Activated effector memory CD4-positive, alpha-beta T cell treated with anti-CD3 and anti-CD28 coated beads, Interleukin-2, amount 50 U/mL, for 16 hours (primary cell): ENCODE results near the gene PDGFD.
"Not testable (repeated sequence)": the region's sequence is repeated elsewhere in the genome, so short reads cannot be mapped to it uniquely, and the experiment has no call there.

Experiments
- DNase-seq: peaks from one replicate; pipeline ENCODE4 v3.0.0-alpha.2; 2020

Gene PDGFD

DNA sequence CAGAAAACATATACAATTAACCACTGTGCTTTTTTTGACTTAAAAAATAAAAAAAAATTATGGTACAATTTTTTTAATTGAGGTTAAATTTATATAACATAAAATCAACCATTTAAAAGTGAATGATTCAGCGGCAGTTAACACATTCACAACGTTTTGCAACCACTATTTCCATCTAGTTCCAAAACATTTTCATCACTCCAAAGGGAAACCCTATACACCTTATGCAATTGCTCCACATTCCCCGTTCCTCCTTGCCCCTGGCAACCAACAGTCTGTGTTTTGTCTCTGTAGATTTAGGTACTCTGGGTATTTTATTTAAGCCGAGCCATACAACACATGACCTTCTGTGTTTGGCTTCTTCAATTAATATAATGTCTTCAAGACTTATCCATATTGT is 112.2 kb downstream of the PDGFD start:
- DNase-seq, result no peak

GRCh38 chr11:104049116-104049515 is 114.8 kb downstream of the PDGFD start:
- DNase-seq, result no peak

GRCh38 chr11:104046858-104047257 is 117.1 kb downstream of the PDGFD start:
- DNase-seq, result not testable (repeated sequence)

DNA sequence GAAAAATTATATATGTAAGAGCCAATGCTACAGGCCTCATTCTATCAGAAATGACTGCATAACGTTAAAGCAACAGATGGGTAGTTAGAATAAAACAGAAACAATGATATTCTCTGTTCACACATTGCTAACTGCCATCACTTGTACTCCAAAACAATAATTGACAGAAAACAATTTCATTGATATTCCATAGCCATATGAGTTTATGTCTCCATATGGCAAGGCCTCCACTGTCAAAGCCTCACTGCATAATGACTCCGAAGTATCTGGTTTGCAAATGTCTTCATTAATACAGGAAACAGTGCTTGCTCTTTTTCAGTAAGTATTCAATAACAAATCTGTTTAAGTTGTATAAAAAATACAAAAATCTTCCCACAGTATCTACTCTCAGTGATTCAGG is 117.6 kb downstream of the PDGFD start:
- no peak for DNase-seq

GRCh38 chr11:104043678-104044239 is 120.2 kb downstream of the PDGFD start:
- DNase-seq, result no peak

DNA sequence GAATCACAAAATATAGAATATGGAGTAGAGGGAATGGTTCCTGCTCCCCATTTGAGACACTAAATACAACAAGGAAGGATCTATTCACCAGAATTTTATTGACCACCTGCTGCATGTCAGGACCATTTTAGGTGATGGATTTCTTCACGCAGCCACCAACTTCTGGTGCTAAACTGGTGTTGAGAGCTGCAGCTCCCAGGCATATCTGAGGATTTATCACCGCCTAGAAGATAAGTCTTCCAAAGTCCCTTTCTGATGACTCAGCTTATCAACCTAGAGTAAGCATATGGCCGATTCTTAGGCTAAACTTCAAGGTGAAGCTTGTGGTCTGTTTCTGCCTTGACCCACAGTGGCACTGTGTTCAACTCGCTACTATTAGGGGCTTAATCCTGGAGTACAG is 120.8 kb downstream of the PDGFD start:
- DNase-seq, result no peak

DNA sequence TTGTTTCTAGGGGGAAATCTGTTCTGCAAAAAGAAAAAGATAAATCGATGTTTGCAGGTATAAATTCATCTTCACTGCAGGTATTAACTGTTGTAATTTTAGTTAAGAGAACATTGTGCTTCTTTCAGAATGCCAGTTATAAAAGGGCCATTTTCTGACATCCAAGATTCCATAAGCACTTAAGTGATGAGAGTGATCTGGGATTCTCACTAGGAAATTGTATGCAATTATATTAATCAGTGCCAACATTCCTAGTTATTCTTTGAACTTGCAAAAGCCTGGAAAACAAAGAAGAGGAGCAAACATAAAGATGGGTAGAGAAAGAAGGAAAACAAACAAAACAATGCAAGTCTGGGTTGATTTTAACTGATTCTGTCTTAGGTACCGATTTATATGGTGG is 122.2 kb downstream of the PDGFD start:
- DNase-seq, result no peak

DNA sequence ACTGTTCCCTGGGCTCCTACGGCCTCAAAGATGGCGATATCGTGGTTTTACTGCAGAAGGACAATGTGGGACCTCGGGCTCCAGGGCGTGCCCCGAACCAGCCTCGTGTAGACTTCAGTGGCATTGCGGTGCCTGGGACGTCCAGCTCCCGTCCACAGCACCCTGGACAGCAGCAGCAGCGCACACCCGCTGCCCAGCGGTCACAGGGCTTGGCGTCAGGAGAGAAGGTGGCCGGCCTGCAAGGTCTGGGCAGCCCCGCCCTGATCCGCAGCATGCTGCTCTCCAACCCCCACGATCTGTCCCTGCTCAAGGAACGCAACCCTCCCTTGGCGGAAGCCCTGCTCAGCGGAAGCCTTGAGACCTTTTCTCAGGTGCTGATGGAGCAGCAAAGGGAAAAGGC is 127.0 kb downstream of the PDGFD start:
- no peak for DNase-seq

DNA sequence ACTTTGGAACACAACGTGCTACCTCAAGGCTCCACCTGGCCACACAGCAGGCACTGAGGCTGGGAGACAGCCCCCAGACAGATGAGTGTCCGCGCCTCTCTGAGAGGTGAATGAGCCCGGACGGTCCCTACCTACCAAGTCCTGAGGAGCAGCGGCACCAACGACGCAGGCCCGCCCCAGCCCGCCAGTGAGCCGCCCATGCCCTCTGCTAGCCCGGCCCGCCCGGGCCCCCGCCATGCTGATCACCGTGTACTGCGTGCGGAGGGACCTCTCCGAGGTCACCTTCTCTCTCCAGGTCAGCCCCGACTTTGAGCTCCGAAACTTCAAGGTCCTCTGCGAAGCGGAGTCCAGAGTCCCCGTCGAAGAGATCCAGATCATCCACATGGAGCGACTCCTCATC is 127.4 kb downstream of the PDGFD start, which contains the start of gene DDI1:
DDI1 (plus strand) TSS at position 53 of the 400 bp plus-strand sequence; CDS start at position 236, 183 bp downstream.
- DNase-seq, result no peak

GRCh38 chr11:104033561-104033960 is 130.4 kb downstream of the PDGFD start:
- DNase-seq, result no peak

- DNase-seq, result no peak
Measured at GRCh38 chr11:104033134-104033533, 130.8 kb downstream of the PDGFD start.

- DNase-seq, result no peak
Measured at GRCh38 chr11:104028476-104029263, 135.3 kb downstream of the PDGFD start.

- no peak for DNase-seq
Measured at GRCh38 chr11:104024572-104024971, 139.4 kb downstream of the PDGFD start.

- no peak for DNase-seq
Measured at GRCh38 chr11:104015649-104016415, 148.1 kb downstream of the PDGFD start.

DNA sequence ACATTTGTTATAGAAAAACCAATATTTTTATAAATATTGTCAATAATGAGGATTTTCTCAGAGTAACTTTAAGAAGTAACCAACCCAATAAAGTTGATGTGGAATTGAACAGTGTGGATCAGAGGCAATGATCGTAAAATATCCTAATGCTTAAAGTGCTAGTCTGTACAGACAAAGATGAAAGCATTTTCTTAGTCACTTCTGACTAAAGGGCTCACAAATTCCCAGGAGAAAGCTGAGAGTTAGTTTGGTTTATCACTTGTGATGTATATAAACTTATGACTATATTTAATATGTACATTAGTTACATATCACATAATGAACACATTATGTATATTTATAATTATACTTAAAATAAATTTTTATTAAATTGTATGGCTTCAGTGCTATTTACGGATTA is 152.9 kb downstream of the PDGFD start:
- DNase-seq, result no peak

- DNase-seq, result no peak
Measured at GRCh38 chr11:104009744-104010143, 154.2 kb downstream of the PDGFD start.

DNA sequence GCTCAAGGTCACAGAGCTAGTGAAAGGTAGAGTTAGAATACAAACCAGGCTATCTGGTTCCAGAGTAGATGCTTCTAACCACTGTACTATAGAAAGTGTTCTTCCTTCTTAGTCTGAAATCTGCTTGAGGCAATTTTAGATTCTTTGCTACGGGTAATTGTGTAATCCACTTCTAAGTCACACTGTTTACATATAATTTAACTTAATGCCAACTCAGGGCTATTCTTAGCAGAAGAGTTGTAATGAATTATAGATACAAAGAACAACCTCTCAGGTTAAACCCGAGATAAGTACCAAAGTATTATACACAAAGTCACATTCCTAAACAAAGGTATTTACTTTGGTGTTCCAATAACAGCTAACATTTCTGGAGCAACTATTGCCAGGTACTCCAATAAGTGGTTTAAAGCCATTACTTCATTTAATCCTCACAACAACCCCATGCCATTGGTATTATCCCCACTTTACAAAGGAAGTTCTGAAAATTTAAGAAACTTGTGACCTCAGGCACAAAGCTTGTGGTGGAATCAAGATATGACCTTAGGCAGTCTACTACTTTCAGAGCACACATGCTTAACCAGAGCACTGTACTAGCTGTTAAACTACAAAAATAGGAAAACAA is 158.6 kb downstream of the PDGFD start:
- no peak for DNase-seq

- DNase-seq, result no peak
Measured at GRCh38 chr11:104003491-104003890, 160.5 kb downstream of the PDGFD start.

- DNase-seq, result no peak
Measured at GRCh38 chr11:104001561-104002056, 162.3 kb downstream of the PDGFD start.

GRCh38 chr11:104000798-104001197 is 163.1 kb downstream of the PDGFD start:
- no peak for DNase-seq

DNA sequence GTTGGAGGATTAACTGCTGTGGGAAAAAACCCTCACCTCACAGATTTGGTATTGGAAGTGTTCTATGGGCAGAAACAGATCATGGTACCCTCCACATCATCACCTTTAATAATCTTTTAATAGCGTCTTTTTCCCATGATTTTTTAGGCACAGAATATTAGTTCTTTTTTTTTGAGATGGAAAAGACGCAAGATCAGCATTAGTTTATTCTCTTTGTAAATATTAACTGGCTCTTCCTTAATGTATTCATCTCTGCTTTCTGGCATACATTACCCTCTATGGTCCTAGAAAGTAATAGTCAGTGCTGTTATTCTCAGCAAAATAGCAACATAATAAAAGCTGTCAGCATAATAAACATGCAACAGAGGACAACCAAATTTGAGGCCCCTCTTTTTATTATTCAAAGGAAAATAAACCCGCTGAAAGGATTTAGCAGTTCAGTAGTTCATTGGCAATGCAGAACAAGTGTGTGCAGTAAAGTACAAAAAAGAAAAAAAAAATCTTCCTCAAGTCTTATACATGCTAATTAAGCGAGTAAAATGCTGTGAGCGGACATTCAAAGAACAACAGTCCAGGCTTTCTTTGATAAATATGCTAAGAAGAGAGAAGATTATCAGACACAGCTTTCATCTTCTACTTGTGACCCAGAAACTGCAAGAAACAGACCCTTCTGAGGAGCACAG is 165.0 kb downstream of the PDGFD start:
- no peak for DNase-seq

DNA sequence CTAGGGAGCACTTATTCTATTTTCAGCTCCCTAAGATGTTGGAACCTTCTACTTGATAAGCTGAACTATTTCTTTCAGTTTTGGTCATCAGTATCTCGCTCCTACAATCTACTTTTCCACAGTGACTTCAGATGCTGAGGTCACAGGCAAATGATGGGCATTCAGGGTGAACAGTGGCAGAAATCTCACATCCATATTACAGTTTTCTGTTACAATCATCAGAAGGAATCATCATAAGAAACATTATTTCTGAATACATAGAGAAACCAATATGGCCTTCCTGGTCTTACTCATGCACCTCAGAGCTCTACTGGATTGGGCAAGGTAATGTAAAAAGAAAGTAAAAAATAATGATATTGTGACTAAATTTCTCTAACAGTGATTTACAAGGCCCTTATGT is 166.9 kb downstream of the PDGFD start:
- DNase-seq, result no peak

- DNase-seq, result no peak
Measured at GRCh38 chr11:103995896-103996295, 168.1 kb downstream of the PDGFD start.
